Fibroblast of peridontal ligament (primary cell): ENCODE measurements around the gene GNPTAB.

Experiments
- DNase-seq: peaks from one replicate; pipeline ENCODE4 v3.0.0-alpha.2; 2010; ENCODE audit errors: extremely low read depth

GNPTAB gene

DNA sequence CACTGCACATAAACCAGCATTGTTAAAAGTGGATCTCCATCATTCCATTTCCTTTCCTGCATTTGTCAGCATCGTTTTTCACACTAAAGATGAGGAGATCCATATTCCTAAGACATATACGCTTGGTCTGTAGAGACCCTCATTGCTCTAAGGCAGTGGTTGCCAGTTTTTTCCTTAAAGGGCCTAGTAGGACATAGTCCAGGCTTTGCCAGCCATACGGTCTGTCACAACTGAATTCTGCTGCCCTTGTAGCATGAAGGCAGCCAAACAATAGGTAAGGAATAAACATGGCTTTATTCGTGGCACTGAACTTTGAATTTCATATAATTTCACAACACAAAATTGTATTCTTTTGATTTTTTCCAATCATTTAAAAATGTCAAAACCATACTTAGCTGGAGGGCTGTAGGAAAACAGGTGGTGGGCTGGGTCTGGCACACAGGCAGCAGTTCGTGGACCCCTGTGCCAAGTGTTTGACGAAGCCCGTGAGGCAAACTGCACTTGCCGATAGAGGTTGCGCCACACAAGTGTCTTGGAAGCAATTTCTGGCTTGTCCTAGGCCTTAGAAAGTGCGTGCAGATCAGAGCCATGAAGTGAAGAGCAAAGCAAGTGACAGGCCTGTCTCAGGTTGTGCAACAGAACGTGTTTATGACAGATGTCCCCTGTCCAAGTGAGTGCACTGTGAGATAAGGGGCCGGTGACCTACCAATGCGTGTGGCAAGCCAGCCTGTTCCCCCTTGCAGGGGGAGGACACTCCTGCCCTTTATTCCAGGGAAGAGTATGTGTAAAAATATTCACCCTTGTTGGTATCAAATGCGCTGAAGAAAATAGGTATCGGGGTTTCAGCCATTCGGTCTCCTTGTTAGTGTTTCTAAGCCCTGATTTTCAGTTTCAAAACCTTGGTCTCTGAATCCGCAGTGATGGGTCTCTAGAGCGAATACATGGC lies 134.2 kb downstream of the GNPTAB start:
- DNase-seq = no peak

DNA sequence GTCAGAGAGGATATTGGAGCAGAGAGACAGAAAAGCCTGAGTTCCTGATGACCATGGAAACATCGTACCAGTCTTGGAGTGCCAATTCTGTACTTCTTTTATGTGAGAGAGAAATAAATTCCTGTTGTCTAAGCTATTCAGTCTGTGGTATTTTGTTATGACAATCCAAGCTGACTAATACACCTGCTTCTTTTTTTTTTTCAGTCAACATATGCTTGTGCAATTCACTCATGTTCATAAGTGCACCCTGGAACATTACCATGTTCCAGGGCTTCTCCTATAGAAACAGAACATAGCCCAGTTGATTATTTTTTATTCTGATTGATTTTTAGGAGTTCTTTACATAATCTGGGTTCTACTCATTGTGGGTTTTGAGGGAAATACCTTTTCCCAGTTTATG lies 135.1 kb downstream of the GNPTAB start:
- DNase-seq = no peak
